ENCODE results near the gene ZCCHC17. TPM values are rescaled to one million over a fixed set of nuclear protein-coding genes. Genes with fewer than 3 reads are reported as not detected.
A peak's percentile ranks its signal among the peaks of the same experiment; 100 is the strongest.
"Not testable (repeated sequence)": the region's sequence is repeated elsewhere in the genome, so short reads cannot be mapped to it uniquely, and the experiment has no call there.

ZCCHC17 gene, protein sequence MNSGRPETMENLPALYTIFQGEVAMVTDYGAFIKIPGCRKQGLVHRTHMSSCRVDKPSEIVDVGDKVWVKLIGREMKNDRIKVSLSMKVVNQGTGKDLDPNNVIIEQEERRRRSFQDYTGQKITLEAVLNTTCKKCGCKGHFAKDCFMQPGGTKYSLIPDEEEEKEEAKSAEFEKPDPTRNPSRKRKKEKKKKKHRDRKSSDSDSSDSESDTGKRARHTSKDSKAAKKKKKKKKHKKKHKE
- total RNA-seq (2014; rRNA removed; shearing (Covaris generic)): 56.9 and 59.1 TPM in 2 replicates

DNA sequence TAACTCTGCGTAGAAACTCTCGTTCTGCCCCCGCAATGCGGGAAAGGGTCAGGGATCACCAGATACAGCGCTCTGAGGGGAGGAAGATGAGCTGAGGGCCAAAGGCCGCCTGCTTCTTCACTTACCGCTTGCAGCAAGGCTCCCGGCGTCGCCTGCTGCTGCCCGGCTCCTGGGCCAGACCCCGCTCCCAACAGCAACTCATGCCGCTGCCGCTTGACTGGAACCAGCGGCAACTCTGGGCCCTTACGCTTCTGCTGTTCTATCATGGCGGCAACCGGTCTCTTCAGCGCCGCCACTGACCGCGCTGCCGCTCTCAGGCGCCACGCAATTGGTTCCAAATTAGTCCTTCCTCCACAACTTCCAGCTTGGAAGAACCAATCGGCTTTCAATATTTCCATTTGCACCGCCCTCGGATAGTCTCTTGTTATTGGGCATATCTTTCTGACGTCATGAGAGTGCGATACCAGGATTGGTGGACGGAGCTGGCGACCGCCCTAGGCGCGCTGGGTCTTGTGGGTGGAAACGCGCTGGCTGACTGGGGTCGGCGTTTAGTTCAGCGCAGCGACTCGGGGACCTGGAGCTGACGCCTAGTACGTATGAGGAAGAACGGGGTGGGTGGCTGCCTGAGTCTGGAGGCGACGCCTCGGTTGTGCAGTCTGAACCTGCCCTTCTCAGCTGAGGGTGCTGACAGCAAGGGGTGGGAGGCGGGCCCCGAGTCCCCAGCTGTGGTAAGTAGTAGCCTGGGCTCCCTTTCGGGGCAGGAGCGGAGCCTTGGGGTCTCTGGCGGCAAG, at the start of gene ZCCHC17, which contains the start of gene SNRNP40:
Gene ZCCHC17, plus strand, starts transcription at position 547 of the 791 bp plus-strand sequence. CDS start 13,067 bp downstream, outside the sequence.
Gene SNRNP40, minus strand, starts transcription at position 303 of the 791 bp plus-strand sequence. Its CDS starts 37 bp downstream, at position 266.
- DNase-seq (ENCODE audit: low read depth): peak; percentile 99

DNA sequence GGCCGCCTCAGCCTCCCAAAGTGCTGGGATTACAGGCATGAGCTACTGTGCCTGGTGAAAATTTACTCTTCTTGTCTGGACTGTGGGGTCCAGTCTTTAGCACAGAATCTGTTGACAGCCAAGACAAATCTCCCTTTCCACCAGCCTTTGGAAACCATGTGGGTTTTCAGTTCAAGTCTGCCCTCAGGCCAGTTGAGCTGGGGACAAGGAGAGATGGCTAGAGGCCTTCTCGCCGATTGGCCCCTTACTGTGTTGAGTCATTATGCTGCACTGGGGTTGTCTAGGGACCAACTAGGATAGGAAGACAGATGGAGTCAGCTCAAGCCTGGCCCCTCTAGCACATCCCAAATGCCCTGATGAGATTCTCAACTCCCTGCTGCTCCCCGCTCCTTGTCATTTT, 48.6 kb upstream of the ZCCHC17 start:
- peak; percentile 19 for DNase-seq (ENCODE audit: low read depth)

DNA sequence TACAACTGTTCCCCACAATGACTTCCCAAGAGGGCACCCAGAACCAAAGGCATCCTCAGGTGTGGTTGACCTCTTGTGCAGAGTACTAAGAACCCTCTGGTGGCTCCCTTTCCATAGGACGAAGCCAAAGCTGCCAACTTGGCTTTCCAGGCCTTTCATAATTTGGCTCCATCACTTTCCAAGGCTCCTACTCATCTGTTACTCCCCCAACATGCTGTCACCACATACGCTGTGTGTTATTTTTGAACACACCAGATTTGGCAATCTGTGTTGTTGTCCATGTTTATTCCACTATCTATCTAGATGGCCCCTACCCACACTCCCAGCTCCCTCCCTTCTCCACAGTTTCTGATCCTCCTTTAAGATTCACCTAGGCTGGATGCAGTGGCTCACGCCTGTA, 47.0 kb upstream of the ZCCHC17 start:
- no peak for DNase-seq (ENCODE audit: low read depth)

DNA sequence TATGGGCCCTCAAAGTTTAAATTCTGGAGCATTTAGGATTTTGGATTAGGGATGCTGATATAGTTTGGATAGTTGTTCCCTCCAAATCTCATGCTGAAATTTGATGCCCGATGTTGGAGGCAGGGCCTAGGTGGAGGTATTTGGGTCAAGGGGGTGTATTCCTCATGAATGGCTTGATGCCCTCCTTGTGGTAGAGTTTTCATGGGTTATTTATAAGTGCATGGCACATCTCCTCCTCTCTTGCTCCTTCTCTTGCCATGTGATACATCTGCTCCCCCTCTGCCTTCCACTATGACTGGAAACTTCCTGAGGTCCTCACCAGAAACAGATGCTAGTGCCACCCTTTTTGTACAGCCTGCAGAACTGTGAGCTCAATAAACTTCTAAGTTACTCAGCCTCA, 39.6 kb upstream of the ZCCHC17 start:
- DNase-seq (ENCODE audit: low read depth): no peak

DNA sequence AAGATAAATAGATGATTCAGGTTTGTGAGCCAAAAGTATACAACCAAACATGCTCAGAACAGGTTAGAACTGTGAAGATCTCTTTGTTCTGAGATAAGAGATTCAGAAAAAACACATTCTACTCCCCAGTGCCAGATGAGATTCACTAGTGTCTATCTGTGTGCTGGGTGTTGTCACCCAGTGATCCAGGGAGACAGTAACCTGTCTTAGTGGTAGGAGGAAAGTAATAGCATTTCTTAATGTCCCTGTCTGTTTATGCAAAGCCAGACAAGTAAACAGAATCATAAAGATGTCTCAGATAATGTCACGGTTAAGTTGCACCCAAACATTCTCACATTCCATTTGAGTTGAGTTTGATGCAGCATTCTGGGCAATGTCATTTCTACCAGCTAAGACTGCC, 38.3 kb upstream of the ZCCHC17 start:
- DNase-seq (ENCODE audit: low read depth): no peak

DNA sequence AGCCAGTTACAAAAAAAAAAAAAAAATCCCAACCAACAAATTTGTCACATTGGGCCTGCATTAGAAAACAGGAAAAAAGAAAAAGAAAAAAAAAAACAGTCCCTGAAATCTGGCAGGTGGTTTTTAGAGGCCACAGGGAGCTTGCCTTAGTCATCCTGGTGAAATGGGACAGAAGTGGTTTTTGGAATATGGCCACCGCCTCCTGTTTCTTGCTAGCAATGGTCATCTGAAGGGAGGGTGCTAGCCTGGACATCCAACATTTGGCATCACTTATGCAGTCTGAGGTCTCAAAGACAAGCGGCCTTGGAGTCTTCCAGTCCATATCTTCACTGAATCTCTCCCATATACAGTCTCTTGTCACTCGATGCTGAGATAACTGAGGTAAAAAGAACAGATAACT, 37.1 kb upstream of the ZCCHC17 start:
- no peak for DNase-seq (ENCODE audit: low read depth)

DNA sequence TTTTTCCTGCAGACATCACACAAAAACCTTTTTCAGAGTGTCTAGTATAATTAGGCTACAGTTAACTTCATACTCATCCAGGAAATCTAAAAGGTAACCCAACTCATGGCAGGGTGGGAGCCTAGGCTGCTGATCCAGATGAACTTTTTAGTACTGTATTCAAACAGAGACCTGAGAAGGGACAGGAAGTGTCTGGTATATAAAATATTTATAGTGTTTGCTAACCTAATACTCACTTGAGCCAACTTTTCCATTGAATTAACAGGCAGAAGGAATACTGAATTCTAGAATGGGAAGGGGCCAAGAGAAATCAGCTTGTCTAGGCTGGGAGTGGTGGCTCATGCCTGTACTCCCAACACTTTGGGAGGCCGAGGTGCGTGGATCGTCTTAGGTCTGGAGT, 34.9 kb upstream of the ZCCHC17 start:
- no peak for DNase-seq (ENCODE audit: low read depth)

DNA sequence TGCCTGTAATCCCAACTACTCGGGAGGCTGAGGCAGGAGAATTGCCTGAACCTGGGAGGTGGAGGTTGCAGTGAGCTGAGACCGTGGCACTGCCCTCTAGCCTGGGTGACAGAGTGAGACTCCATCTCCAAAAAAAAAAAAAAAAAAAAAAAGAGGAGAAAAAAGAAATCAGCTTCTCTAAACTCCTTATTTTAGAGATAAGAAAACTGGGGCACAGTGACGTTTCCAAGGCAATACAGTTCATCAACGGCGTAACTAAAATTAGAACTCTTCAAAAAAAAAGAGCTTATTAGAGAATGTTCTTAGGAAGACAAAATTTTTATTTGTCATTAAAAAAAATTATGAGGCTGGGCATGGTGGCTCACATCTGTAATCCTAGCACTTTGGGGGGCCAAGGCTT, 34.4 kb upstream of the ZCCHC17 start:
- DNase-seq (ENCODE audit: low read depth): not testable (repeated sequence)

DNA sequence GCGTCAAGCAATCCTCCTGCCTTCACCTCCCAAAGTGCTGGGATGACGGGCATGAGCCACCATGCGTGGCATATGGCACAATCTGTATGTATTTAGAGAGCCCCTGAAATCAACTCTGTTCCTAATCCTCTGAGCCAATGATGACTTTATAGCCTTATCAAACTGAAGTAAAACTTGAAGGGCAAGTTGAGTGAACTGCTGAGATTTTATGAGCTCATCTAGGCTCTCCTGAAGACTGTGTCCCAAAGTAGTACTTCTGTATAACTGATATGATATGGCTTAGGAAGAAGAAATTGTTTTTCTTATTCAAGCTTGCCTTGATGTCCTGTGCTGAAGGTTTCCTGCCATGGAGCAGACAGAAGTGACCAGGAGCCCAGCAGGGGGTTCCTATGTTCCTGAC, 33.4 kb upstream of the ZCCHC17 start:
- no peak for DNase-seq (ENCODE audit: low read depth)

DNA sequence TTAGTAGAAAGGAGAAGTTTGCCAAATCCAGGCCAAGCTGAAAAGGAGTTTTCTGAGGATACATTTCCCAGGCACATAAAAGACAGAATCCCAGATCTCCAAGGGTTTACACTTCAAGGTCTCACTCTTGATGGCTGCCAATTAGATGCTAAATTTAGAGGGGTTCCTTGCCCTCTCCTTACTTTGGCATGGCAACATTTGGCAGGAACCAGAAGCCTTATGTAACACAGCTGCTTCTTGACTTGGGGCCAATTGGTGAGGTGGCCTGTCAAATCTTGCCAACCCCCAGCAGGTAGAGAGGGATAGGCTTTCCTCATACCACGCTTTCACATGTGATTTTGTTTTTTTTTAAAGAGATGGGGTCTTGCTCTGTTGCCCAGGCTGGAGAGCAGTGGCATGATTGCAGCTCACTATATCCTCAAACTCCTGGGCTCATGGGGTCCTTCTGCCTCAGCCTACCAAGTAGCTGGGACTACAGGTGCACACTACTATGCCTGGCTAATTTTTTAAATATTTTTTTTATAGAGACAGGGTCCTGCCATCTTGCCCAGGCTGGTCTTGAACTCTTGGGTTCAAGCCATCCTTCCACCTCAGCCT, 31.9 kb upstream of the ZCCHC17 start:
- DNase-seq (ENCODE audit: low read depth): no peak

DNA sequence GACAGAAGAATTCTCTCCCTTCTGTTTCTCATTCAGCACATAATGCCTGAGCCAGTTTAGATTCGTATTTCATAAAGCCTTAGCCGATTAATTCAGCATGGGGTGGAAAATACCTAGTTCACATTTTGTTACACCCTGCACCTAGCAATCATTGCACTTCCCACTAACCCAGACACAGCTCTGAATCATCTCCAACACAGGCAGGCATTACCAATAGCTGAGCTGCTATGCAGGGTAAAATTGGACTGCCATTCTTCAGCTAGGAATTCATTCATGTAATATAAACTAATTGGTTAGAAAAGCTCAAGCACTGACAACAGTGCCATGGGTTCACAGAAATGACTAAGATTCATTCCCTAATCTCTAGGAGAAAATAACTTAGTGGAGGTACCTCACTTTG, 30.3 kb upstream of the ZCCHC17 start:
- DNase-seq (ENCODE audit: low read depth): no peak

DNA sequence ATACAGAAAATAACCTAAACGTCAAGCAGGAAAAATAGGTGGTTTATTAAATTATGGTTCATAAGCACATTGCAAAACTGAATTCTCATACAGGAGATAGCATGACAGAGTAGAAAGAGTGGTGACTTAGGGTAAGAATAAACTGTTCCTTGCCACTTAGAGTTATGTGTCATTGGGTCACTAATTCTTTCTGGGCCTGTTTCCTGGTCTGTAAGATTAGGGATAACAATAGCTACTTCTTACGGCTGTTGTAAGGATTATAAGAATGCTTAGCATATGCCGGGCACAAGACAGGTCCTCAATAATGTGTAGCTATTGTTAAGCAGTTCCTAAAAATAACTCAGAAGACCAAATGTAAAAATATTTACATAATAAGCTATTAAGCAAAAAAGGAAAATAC, 24.5 kb upstream of the ZCCHC17 start:
- no peak for DNase-seq (ENCODE audit: low read depth)

DNA sequence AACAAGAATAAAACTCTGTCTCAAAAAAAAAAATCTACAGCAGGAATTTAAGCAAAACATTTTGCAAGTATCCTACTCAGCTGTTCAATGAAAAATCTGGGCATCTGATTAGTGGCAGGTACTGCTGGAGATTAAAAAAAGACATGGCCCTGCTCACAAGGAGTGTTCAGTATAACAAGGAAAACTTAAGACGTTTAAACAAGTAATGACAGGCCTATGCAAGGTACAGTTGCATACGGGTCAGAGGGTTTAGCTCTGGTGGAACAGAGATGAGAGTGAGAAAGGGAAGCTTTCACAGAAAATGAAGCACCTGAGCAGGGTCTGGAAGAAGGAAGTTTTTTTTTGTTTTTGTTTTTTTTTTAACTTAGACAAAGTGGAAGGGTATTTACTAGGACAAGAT, 23.2 kb upstream of the ZCCHC17 start:
- no peak for DNase-seq (ENCODE audit: low read depth)

DNA sequence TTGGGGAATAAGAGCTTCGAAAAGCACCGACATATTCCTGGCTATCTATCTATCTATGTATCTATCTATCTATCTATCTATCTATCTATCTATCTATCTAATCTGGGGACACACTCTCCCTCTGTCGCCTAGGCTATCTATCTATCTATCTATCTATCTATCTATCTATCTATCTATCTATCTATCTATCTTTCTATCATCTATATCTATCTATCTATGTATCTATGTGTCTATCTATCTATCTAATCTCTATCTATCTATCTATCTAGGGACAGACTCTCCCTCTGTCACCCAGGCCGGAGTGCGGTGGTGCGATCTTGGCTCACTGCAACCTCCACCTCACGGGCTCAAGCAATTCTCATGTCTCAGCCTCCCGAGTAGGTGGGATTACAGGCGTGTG, 14.4 kb upstream of the ZCCHC17 start:
- not testable (repeated sequence) for DNase-seq (ENCODE audit: low read depth)

DNA sequence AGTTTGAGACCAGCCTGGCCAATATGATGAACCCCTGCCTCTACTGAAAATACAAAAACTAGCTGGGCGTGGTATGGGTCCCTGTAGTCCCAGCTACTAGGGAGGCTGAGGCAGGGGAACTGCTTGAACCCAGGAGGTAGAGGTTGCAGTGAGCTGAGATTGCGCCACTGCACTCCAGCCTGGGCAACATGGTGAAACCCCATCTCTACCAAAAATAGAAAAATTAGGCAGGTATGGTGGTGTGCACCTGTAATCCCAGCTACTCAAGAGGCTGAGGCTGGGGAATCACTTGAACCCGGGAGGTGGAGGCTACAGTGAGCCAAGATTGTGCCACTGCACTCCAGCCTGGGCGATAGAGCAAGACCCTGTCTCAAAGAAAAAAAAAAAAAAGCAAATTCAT, 9.0 kb upstream of the ZCCHC17 start:
- DNase-seq (ENCODE audit: low read depth): not testable (repeated sequence)

DNA sequence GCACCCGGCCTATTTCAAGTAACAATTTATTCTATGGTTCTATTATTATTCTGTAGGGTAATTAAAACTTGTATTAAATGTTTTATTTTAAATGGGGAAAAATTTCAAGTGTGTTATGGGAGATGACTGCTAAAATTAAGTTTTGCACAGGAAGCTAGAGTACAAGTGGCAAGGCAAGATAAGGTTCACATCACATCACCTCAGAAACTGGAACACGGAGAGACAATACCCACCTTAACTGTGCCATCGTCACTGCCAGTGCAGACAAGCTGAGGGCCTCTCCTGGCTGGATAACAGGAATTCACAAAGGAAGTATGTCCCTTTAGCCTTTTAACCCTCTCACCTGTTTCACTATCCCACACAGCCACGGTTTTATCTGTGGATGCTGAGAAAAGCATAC, 7.8 kb upstream of the ZCCHC17 start:
- DNase-seq (ENCODE audit: low read depth): no peak

DNA sequence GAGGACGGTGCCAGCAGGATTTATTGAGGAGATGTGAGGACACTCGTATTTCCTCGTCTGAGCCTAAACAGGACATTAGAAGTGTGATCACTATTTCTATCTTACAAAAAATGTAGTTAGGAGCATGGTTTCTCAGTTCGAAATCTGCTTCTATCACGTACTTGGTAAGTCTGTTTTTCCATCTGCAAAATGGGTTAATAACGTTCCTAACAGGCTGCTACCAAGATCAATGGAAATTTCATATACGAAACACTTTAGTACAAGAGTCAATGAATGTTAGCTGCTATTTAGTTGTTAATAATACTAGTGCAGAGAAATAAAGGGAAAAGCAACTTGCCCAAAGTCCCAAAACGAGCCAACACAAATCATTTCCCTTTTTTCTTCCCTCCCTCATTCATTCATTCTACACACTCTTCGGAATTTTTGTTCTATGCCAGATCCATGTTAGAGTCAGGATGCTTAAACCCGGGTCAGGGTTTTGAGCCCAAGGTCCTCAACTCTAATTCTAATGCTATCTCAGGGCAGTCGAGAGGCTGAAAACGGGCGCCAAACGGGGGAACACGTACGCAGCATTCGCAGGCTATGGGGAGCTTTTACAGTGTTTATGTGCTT, 852 bp upstream of the ZCCHC17 start:
- DNase-seq (ENCODE audit: low read depth): no peak

DNA sequence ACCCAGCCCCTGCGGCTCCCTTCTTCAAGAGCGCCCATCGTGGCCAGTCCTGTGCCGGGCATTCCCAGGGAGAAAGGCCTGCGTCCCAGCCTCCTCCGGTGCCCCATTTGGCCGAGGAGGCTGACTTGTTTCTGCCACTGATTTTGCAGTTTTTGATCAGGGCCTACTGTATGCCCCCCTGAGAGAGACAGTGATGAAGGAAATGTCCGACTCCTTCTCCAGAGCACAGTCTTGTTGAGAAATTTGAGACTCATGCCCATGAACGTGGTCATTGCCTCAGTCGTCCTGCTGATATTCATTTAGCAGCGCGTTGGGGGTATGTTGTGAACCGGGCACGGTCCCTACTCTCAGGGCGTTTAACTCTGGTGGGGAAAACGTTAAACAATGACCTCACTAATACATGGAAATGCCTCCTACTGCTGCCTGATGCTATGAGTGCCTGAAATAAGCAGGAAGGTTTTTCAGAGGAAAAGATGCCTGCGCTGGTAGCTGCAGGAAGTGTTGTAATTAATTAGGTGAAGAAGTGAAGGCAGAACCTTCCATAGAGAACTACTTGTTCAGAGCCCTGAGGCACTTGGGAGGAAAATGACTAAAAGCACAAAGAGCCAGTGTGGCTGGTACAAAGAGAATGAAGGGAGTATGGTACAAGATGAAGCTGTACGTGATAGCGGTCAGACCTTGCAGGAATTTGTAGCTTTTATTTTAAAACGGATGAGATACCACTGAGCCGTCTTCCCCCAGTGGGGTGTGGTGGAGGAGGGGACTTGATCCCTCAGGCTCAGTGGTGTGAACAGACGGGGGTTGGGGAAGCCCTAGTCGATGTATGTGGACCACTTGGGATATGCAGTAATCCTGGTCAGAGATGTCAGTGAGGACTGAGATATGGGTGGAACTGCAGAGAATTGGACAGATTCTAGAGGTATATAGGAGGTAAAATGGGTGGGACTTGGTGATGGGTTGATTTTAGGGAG, 730 bp downstream of the ZCCHC17 start:
- peak; percentile 8 for DNase-seq (ENCODE audit: low read depth)

DNA sequence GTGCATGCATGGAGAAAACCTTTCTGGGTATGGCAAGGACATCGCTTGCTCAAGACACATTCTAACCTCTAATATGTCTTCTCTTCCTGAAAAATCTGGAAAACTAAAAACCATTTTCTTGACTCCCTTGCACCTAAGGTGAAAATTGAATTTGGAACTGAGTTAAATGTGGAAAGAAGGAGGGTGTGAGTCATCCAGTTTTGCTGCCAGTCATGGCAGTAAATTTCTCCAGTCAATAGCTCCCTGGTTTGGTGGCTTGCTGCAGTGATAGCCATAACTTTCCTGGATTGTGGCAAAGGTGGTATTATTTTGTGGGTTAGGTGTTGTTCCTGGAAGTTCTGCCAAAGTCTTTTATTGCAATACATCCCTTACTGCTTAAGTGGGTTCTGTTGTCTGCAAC, 2.5 kb downstream of the ZCCHC17 start:
- peak; percentile 11 for DNase-seq (ENCODE audit: low read depth)

DNA sequence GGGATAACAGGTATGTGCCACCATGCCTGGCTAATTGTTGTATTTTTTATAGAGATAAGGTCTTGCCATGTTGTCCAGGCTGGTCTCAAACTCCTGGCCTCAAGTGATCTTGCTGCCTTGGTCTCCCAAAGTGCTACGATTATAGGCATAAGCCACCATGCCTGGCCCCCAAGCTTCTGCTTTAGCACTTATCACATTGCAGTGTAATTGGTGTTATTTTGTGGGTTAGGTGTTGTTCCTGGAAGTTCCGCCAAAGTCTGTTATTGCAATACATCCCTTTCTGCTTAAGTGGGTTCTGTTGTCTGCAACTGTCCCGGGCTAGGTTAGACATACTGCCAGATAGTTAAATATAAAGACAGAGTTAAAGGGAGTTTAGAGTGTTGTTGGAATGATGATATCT, 3.4 kb downstream of the ZCCHC17 start:
- no peak for DNase-seq (ENCODE audit: low read depth)
